PFSK-1 (cell line): ENCODE measurements around the gene ACTRT3.

Source experiments
- POLR2AphosphoS5 ChIP-seq: IDR thresholded peaks from 2 replicates; pipeline ENCODE4 v1.6.1; 2012; ENCODE audit warnings: low read depth, mild to moderate bottlenecking, control low read depth, low read length, moderate library complexity
- SIN3A ChIP-seq: IDR thresholded peaks from 2 replicates; pipeline ENCODE4 v1.6.1; 2012; ENCODE audit warnings: mild to moderate bottlenecking, low read length, moderate library complexity, borderline replicate concordance; ENCODE audit not compliant: insufficient read depth

DNA sequence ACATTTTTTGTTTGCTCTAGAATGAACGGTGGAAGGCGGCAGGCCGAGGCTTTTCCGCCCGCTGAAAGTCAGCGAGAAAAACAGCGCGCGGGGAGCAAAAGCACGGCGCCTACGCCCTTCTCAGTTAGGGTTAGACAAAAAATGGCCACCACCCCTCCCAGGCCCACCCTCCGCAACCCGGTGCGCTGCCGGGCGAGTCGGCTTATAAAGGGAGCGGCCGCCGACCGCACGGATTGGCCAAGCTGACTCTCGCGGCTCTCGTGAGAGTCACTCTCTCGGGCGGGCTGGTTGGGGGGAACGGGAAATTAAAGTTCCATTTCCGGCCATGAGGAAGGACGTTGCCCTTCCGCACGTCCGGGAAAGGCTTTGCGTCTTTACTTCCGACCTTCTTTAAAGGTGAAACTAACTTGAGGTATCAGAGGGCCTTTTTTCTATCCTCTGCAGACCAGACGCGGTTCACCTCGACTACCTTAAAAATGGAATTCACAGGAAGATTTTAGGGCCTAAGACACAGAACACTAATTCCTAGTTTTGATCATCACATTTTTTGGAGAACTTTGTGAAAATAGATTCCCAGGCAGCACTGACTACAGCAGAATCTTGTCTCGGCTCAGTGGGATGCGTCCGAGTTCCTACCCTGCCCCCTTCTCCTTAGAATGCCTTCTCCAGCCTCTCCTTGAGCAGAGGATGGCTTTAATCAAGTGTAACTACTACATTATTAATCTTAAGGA is 4.3 kb downstream of the ACTRT3 start, which contains the start of gene TERC:
- TF ChIP-seq SIN3A (no peak), POLR2AphosphoS5 (peak; percentile 70)
